Right lung (tissue), 5 donors: ENCODE data around the gene TPD52L2. TPM values are rescaled to one million over a fixed set of nuclear protein-coding genes. Genes with fewer than 3 reads are reported as not detected.
"Not testable (repeated sequence)": the region's sequence is repeated elsewhere in the genome, so short reads cannot be mapped to it uniquely, and the experiment has no call there.

ENCODE experiments used
- DNase-seq, 2 donors: peaks; one replicate each; pipeline ENCODE4 v3.0.0-alpha.2; 2013
- polyA plus RNA-seq, 5 donors: library from polyadenylated mRNA; unstranded; fragments of 120-200 nt; gene quantifications; one replicate each; pipeline versions ENCODE4 v1.2.1 to v1.2.3, GENCODE V29; 2013; ENCODE audit warnings: inconsistent platforms in 1 of 5, low replicate concordance in 1 of 5; ENCODE audit not compliant: insufficient read length in 5 of 5, insufficient read depth in 1 of 5

The TPD52L2 gene
- polyA plus RNA-seq, 5 donors, result 81.9 to 93.7 (median 86.7) TPM

GRCh38 chr20:63833776-63834490 lies 31.1 kb upstream of the TPD52L2 start:
- no peak for DNase-seq

- DNase-seq, result no peak
Measured at GRCh38 chr20:63834491-63834880, 30.6 kb upstream of the TPD52L2 start.

GRCh38 chr20:63835021-63835858 lies 29.8 kb upstream of the TPD52L2 start:
- peak; percentile 82 to 83 for DNase-seq

- no peak for DNase-seq
Measured at GRCh38 chr20:63836458-63837344, 28.4 kb upstream of the TPD52L2 start.

GRCh38 chr20:63837479-63837878 lies 27.6 kb upstream of the TPD52L2 start:
- no peak for DNase-seq

- no peak for DNase-seq
Measured at GRCh38 chr20:63839620-63840019, 25.4 kb upstream of the TPD52L2 start.

GRCh38 chr20:63840405-63840828 lies 24.7 kb upstream of the TPD52L2 start:
- DNase-seq, result no peak

GRCh38 chr20:63842258-63842657 lies 22.8 kb upstream of the TPD52L2 start:
- DNase-seq, result no peak

GRCh38 chr20:63843222-63843621 lies 21.8 kb upstream of the TPD52L2 start:
- DNase-seq, result no peak

- DNase-seq, result no peak
Measured at GRCh38 chr20:63843778-63844177, 21.3 kb upstream of the TPD52L2 start.

- DNase-seq, result no peak
Measured at GRCh38 chr20:63844511-63844991, 20.5 kb upstream of the TPD52L2 start.

GRCh38 chr20:63846128-63846771 lies 18.8 kb upstream of the TPD52L2 start:
- peak in 1 of 2 donors; percentile 61 for DNase-seq

- DNase-seq, result peak in 1 of 2 donors; percentile 19
Measured at GRCh38 chr20:63846888-63847236, 18.2 kb upstream of the TPD52L2 start.

GRCh38 chr20:63847237-63848002 lies 17.6 kb upstream of the TPD52L2 start:
- DNase-seq, result no peak

- DNase-seq, result no peak
Measured at GRCh38 chr20:63848003-63848911, 16.8 kb upstream of the TPD52L2 start.

- DNase-seq, result no peak
Measured at GRCh38 chr20:63850689-63851547, 14.2 kb upstream of the TPD52L2 start.

GRCh38 chr20:63851548-63851943 lies 13.5 kb upstream of the TPD52L2 start:
- not testable (repeated sequence) for DNase-seq

GRCh38 chr20:63853733-63854068 lies 11.4 kb upstream of the TPD52L2 start:
- DNase-seq, result not testable (repeated sequence)
